GM10847 (cell line): Measurements from ENCODE around the gene RPS27L.

Experiments
- POLR2A ChIP-seq: IDR thresholded peaks from 2 replicates; pipeline ENCODE4 v1.6.1; 2011; ENCODE audit not compliant: insufficient read length; ENCODE audit errors: extremely low read depth

RPS27L gene

DNA sequence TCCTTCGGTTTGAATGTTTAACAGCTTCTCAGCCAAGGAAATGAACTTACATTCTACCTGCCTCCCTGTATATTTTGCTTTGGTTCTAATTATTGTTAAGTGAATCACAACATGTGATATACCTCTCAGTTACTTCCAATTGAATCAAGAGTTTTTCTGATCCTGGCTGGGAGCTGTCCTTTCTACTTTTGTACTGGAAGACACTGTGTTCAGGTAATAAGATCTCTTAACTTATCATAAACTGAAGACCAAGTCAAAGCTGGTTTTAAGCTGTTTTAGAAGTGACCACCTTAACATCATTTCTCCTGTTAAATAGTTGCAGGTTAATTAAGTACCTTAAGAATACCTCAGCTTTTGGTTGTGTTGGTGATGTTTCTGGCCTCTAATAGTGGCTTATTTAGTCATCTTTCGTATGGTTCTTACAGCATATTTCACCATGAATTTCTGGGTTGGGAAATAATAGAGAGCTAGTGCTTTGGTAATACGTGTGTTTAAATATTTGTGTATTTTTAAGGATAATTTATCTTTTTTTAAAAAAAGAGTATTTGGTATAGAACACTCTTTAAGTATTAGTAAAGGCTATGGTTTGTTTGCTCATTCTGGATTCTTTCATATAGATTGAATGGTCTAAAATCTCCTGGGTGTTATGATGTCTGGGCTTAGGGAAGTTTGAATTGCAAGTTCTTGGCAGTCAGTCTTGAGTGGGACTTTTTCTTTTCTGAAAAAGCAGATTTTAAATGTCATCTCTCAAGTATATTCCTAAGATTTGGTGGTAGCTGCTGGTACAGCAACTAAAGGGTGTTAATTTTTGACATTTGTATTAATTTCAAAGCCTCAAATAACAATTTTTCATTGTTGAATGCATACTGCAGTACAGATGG, 33.7 kb upstream of the RPS27L start:
- no peak for TF ChIP-seq POLR2A

DNA sequence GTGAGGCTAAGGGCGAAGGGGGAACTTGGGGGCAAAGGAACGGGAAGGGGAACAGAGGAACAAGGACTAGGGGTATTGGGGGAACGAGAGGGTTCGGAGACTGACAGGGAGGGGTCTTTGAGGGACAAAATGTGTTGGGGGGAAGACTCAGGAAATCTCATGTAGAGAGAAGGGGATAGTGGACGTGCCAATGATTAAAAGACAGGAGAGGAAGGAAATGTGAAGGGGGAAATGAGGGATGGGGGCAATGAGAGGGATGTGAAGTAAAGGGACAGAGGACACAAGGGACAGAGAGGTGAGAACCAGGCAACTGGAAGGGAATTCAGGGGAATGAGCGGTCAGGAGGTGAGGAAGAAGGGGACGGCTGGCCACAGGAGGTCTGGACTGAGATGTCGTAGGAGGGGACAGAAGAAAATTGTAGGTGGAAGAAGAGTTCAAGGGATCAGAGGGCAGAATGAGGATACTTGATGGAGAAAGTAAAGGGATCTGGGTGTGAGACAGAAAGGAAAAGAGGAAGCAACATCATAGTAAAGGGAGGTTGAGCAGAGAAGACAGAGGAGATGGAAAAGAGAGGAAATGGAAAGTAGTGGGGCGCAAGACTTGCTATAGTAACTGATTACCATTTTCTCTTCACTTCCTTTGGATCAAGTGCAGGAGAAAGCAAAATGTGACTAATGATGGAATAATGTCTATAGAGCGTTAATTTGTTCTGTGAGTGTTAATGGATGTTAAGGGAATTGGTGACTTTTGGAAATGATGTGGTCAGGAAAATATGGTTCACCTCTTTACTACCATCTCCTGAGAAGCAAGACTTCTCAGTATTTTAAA, 32.9 kb upstream of the RPS27L start:
- TF ChIP-seq POLR2A: no peak

DNA sequence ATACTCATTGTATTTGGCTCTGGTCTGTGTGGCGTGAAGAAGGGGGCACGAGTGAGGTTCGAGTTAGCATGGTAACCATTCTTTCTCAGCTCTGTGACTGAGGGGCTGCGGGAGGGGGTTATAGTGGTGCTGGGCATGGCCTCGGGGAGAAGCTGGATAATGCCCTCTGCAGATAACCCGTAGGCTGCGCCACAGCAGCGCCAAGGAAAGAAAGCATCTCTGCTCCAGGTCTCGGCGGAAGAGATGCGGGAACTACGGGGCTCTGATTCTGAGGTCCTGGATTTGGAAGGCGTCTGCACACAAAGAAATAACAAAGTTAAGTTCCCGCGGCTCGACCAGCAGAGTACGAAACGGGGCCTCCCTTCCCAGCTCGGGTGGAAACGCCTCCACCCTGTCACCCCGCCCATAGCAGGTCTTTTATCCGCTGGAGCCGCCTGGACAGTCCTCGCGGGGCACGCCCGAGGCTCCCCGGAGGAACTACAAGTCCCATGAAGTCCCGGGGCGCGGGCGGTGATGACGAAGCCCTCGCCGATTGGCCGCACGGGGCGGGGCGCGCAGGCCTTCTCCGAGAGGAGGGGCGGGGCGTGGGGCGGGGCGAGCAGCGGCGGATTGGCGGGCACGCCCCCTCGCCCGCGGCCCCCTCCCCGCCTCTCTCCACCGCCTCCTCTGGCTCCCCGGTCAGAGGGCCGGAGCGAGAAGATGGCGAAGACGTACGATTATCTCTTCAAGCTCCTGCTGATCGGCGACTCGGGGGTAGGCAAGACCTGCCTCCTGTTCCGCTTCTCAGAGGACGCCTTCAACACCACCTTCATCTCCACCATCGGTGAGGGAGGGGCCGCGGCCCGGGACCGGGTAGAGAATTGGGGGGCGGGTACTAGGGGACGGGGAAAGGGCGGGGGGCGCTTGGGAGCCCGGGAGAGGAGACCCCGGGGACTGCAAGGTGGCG, 31.9 kb upstream of the RPS27L start, which contains the start of gene RAB8B:
TSS of gene RAB8B (plus strand) at position 681 of the 946 bp plus-strand sequence. CDS start at position 700, 19 bp downstream.
- peak; percentile 53 for TF ChIP-seq POLR2A

DNA sequence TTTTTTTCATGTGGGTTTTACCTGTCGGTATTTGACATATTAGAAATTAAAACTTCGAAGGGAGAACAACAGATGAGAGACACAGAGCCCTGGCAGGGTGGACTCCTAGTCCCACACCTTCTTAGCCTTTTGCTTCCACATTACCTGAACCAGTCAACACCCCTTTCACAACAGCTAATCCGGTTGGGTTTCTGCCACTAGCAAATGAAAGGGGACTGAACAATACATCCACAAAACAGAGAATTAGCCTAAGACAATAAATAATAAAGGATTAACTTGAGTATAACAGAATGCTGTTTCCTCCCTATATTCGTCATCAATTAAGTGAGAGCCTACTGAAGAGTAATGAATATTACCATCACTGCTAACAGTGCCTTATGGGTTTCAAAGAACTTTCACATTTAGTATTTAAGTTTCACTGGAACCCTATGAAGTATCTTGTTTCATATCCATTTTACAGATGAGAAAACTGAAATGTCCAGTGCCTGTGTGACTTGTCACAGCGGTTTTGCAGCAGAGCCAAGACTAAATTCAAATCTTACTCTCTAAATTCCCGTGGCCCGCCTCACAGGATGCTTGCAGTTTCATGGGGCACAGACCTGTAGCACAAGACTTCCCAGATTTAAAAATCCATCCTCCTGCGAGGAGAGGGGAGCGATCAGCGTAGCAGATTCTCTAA, 31.1 kb upstream of the RPS27L start:
- TF ChIP-seq POLR2A: no peak

DNA sequence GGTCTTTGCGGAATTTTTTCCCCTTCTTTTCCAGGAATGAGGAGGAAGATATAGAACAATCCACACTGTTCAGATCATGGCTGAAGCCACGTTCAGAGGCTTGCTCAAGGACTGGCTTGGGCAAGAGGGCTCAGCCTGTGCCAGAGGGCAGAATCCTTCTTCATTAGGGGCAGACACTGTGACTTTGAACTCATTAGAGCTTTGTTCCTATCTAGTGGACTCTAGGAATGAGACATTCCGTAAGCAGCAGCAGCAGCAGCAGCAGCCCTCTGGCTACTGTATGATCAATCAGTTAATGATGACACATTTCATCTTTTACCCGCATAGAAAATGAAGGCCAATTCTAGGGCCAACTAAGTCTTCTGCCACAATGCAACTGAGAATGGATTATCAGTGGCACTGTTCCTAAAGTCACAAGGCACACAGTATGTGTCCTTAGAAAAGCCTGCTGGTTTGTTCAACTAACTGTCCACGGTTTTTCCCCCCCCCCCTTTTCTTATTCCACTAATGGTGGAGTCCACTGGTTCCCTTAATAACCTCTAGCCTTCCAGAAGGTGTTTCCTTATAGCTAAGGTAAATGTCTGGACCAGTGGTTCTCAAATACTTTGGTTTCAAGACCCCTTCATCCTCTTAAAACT, 30.4 kb upstream of the RPS27L start:
- no peak for TF ChIP-seq POLR2A

DNA sequence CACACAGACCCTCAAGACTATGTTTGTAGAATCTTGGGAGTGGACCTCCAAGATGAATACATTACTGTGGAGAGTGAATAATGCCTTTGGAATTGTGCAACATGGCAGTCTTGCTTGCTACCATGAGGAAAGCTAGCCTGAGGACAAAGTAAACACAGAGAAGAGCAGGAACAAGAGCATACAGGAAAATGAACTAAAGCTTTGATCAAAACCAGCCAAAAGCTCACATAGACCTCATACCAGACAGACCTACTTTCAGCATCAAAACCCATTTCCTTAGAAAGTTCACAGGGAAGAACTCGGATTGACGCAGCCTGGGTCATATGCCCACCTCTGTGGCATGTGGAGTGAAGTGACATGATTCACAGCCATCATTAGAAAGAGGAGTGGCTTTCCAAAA, 28.8 kb upstream of the RPS27L start:
- TF ChIP-seq POLR2A: no peak

DNA sequence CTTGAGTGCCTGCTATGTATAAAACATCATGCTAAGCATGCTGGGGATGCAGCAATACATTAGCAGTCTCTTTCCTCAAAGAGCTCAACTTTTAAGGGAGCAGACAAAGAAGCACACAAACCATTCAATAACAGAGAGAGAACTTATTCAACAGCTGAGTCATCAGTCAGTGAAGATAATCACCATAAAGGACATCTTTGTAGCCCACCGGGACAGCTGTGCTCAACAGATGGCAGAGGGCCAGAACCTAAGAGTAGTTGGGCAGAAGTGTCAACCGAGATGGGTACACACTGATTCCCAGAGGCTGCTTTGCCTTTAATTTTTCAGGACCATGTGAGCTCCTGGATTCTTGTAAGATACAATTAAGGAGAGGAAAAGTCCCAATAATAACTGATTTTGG, 27.9 kb upstream of the RPS27L start:
- no peak for TF ChIP-seq POLR2A

DNA sequence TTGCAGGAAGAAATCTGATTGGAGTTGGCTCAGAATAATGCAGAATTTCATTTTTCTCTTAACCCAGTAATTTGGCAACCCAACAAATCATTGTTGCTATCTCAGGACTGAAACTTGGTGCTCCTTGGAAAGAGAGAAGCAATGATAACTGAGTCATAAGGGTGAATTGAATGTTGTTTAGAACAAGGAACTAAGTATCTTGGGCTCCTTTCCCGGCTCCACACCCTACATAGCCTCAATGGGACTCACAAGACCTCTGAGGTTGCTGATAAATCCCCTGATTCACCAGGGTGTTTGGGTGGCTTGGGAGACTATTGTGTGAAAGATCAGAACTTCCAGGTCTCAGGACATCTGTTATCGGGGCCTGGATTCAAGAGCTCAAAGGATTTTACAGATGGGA, 24.4 kb upstream of the RPS27L start:
- TF ChIP-seq POLR2A: no peak

DNA sequence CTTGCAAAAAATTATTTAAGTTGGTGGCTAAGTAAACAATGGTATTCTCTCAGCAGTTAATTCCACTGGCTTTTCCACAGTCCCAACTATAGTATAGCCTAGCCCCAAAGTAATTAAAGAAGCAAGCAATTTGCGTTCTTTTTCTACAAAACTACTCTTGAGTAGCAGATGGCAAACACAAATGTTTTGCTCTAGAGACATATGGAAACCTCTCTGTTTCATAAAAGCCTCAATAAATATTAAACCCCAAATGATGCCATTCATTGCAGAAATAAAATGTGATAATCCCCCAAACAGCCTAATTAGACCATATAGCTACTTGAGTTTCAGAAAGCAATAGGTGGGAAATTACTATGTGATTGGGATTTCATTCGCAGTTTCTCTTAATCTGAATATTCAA, 23.5 kb upstream of the RPS27L start:
- TF ChIP-seq POLR2A: no peak

DNA sequence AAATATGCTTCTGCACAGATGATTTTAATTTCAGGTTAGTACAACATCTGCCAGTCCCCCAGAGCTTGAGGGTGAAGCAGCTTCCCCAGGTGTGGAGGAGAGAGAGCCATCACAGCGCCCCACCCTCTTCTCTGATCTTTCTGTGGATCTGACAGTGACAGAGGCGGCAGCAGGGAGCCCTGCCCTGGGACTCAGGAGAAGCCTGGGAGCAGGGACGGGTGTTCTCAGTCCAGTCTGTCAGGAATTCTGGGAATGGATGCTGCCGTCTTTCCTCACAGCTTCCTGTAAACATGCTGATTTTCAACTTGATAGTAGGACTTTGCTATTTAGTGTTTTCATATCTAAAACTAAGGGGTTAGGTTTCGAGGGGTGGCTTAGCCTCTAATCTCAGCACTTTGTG, 20.8 kb upstream of the RPS27L start:
- TF ChIP-seq POLR2A: no peak

DNA sequence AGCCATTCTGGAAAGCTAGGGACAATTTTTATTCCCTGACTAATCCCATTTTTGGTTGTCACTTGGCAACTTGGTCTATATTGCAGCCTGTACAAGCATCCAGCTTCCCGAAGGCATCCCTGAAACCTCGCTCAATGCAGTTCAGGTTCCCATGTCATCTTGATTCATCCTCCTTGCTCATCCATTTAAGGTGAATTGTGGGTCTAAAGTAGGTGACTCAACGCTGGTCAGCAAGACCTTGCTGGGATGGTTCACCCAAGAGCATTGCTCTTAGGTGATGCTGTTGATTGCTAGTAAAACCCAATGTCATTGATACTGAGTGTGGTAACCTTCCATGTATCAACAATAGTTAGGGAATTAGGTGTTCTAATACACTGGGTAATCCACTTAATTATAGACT, 19.0 kb upstream of the RPS27L start:
- TF ChIP-seq POLR2A: no peak

DNA sequence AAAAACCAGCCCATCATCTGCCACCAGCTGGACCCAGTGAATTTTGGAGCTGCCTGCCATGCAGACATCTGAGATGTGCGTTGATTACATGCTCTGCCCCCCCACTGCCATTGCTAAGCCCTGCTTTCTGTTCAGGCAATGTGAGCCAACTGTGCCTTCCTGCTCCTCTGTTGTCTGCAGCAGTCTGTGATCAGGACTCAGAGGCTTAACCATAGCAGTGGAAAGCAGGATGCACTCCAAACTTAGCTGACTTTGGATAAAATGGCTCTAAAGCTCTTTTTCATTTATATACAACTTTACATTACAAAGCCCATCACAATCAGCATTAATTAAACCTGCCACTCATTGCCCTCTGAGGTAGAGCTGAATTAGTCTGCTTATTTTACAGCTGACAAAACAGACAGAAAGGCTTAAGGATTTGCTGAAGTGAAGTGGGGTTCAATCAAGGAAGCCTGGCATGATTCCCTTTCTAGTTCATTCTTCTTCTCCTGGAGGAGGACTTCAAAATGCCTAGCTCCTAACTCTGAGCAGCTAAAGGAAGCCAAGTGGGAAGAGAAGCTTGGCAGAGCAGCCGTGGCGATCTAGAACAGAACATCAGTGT, 15.7 kb upstream of the RPS27L start:
- no peak for TF ChIP-seq POLR2A

DNA sequence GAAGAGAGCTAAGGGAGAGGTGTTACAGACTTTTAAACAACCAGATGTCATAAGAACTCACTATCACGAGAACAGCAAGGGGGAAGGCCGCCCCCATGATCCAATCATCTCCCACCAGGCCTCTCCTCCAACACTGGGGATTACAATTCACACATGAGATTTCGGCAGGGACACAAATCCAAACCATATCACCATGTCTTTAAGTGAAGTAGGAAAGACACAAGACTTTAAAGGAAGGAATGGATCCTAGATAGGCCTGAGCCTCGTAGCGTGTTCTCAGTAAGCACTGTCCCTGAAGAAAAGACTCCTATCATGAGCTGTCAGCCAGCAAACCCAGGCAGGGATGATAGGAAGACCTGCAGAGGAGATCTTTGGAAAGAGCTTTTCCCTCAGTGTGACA, 15.1 kb upstream of the RPS27L start:
- no peak for TF ChIP-seq POLR2A

DNA sequence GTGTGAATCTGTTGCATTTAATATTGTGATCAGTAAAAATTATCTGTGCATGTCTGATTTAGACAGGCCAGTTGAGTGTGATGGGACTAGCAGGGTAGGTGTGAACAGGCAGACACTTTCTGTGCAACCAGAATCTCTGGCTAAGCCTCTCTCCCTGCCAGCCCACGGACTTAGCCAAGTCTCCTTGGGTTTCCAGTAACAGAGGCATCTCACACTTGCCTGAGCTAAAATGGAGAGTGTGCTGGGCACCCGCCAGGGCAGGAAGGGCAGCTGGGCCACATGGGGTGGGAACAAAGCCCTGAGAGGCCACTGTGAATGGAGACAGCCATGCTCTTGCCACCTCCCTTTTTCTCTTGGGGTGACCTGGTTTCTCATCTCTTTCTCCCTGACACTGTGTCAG, 12.5 kb upstream of the RPS27L start:
- no peak for TF ChIP-seq POLR2A
